GM18861 (cell line): ENCODE data around the gene SUMF2.
"Not testable (repeated sequence)": the region's sequence is repeated elsewhere in the genome, so short reads cannot be mapped to it uniquely, and the experiment has no call there.

Source experiments
- ATAC-seq: cut with Tn5 transposase; IDR thresholded peaks from one replicate; pipeline ENCODE4 v1.9.1; 2021; ENCODE audit not compliant: unreplicated experiment

The SUMF2 gene

DNA sequence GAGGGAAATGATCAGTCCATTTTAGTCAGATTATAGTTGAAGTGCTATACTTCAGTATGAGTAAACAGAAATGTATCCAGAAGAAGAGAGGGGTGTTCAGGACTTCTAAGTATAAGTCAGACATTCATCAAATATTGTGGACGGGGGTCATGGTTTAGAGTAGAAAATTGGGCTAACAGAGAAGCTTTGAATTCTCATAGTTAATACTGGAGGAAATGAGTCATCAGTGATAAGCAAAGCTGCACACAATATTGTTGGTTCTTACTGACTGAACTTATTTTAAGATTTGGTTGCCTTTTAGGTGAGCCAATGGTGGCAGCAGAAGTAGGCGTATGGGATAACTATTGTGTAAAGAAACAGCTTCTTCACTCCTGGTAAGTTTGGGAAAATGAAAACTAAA is 1.7 kb upstream of the SUMF2 start:
- ATAC-seq: no peak

DNA sequence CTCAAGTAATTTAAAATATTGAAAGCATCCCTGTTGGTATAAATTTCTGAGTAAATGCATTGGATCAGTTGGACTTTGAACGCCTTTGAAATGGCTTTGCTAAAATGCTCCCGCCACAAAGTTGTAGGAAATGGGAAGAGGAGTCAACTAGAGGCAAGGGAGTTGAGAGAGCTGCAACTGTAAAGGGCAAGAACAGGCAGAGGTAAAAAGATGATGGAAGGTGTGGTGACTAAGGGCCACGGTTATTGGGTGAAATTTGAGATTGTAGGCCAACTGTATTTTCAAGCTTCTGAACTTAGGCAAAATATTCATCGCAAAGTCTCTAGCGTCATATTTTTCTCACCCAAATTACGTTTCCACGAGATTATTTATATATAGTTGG is 595 bp upstream of the SUMF2 start:
- no peak for ATAC-seq

DNA sequence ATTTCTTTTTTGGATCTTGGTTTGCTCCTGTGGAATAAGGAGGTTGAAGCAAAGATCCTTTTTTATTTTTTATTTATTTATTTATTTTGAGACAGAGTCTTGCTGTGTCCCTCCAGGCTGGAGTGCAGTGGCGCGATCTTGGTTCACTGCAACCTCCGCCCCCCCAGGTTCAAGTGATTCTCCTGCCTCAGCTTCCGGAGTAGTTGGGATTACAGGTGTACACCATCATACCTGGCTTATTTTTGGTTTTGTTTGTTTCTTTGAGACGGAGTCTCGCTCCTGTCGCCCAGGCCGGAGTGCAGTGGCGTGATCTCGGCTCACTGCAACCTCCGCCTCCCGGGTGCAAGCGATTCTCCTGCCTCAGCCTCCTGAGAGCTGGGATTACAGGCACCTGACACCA is 2.3 kb downstream of the SUMF2 start:
- ATAC-seq: not testable (repeated sequence)

- peak; percentile 88 for ATAC-seq
Observed at GRCh38 chr7:56074371-56074791, 10.3 kb downstream of the SUMF2 start.

GRCh38 chr7:56077681-56078080 is 13.6 kb downstream of the SUMF2 start:
- no peak for ATAC-seq

DNA sequence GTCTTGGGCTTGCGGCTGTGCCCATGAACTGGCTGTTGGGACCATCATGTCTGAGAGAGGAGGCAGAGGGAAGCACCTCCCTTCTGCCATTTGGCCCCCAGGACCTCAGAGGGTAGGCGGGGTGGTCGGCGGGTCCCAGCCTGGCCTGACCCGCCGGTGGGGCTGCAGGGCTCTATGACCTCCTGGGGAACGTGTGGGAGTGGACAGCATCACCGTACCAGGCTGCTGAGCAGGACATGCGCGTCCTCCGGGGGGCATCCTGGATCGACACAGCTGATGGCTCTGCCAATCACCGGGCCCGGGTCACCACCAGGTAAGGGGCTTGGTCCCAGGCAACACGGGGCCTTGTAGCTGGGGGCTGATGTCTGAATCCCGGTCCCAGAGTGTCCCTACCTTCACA is 14.1 kb downstream of the SUMF2 start:
- ATAC-seq: no peak

DNA sequence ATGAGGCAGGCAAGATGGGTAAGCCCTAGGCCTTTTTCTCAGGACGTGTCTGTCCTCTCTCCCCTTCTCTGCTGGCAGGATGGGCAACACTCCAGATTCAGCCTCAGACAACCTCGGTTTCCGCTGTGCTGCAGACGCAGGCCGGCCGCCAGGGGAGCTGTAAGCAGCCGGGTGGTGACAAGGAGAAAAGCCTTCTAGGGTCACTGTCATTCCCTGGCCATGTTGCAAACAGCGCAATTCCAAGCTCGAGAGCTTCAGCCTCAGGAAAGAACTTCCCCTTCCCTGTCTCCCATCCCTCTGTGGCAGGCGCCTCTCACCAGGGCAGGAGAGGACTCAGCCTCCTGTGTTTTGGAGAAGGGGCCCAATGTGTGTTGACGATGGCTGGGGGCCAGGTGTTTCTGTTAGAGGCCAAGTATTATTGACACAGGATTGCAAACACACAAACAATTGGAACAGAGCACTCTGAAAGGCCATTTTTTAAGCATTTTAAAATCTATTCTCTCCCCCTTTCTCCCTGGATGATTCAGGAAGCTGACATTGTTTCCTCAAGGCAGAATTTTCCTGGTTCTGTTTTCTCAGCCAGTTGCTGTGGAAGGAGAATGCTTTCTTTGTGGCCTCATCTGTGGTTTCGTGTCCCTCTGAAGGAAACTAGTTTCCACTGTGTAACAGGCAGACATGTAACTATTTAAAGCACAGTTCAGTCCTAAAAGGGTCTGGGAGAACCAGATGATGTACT is 15.5 kb downstream of the SUMF2 start:
- no peak for ATAC-seq

DNA sequence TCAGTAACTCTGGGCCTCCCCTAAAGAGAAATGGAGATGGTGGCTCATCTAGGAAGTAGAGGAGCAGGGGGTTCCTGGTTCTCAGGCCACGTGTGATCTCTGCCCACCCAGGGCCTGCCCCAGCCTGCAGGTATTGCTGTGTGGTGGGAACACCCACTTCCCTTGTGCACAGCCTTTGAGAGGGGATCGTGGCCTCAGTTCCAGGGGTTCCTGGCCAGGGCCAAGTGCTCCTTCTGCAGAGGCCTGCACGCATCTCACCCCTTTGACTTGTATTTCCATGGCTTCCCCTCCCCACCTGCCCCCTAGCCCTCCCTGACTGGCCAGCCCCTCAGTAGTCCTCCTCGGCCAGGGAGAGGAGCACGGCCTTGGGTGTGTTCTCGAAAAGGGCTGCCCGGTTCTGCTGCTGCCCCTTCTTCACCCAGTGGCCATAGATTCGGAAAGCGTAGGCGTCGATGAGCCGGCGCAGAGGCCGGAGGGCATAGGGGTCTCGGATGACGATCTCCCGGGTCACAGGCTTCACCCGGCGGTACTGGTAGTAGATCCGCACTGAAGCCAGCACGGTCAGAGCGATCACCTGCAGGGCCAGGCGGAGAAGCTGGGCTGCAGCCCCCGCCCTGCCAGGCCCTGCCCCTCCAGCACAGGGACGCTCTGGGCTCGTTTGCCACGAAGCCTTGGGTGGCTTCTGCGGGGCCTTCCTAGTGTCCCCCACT is 16.8 kb downstream of the SUMF2 start:
- not testable (repeated sequence) for ATAC-seq

GRCh38 chr7:56081626-56082340 is 17.7 kb downstream of the SUMF2 start:
- ATAC-seq: no peak

GRCh38 chr7:56083150-56083785 is 19.2 kb downstream of the SUMF2 start:
- ATAC-seq: no peak

GRCh38 chr7:56086761-56087160 is 22.7 kb downstream of the SUMF2 start:
- ATAC-seq: no peak

DNA sequence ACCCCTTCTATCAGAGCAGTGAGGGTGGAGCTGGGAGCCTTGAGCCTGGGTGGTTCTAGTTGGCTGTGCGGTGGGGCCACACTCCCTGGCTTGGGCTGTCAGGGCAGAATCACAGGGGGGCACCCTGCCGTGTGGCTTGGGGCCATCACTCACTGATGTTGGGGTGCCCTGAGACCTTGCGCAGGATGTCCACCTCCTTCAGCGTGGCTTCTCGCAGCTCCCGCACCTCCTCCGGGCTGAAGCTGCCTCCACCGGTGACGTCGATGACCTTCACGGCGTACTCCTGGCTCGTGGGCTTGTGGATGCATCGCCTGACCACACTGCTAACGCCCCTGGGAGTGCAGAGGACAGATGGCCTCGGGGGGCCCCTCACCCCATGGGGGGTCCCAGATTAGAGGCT is 23.4 kb downstream of the SUMF2 start:
- ATAC-seq: no peak

DNA sequence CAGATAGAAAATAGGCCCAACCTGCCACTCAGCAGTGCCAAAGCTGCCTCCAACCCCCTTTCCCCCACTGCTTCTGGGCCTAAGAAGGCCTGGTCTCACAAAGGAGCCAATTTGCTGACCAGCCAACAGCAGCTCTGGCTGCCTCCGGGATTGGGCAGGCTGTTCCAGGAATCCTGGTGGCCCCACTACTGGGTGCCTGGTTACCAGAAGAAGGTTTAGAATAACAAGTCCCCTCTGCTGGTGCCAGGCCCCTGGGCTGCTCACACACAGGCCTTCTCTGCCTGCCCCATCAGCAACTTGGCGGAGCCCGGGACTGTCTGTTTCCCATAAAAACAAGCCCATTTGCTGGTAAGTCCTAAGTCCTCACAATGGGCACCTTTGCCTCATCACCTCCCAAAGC is 27.5 kb downstream of the SUMF2 start:
- ATAC-seq: no peak

GRCh38 chr7:56092388-56092787 is 28.3 kb downstream of the SUMF2 start:
- not testable (repeated sequence) for ATAC-seq

DNA sequence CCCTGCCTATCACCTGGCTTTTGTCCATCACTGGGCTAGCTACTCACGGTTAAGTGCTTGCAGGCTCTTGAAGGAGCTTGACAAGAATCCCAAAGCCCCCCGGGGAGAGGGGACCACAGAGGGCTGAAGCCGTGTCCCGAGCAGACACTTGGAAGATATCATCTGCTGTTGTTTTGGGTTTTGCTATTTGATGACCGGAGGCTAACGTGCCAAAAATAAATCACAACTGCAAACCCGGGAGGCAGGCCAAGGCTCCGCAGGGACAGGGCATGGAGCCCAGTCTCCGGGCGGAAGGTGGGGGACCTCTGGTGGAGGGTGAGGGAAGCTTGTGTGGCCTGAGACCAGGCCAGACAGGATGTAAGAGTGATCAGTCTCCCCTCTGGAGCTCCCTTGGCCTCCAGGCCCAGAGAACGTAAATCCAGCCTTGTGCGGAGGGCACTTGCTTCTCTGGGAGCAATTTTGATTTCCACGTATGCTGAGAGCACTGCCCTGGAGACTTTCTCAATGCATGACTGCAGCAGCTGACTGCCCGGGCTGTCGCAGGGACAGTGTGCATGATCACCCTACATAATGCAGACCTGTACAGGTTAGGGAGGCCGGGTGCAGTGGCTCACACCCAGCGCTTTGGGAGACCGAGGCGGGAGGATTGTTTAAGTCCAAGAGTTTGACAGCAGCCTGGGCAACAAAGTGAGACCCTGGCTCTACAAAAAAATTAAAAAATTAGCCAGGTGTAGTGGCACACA is 28.9 kb downstream of the SUMF2 start, which contains the start of gene PHKG1:
TSS of gene PHKG1 (minus strand) at position 164 of the 743 bp plus-strand sequence. CDS start 4,011 bp downstream, outside the sequence.
- ATAC-seq: no peak

DNA sequence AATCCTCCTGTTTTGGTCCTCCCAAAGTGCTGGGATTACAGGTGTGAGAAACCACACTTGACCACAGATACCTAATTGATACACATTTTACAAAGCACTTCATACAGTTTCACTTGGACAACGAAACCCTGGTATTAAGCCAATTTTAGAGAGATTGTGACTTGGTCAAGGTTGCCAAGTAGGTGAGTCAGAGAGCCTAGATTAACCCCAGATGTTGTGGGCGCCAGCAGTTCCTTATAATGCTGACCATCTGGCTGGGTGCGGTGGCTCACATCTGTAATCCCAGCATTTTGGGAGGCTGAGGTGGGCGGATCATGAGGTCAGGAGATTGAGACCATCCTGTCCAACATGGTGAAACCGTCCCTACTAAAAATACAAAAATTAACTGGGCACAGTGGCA is 33.6 kb downstream of the SUMF2 start:
- no peak for ATAC-seq

- not testable (repeated sequence) for ATAC-seq
Observed at GRCh38 chr7:56098187-56099008, 34.3 kb downstream of the SUMF2 start.

DNA sequence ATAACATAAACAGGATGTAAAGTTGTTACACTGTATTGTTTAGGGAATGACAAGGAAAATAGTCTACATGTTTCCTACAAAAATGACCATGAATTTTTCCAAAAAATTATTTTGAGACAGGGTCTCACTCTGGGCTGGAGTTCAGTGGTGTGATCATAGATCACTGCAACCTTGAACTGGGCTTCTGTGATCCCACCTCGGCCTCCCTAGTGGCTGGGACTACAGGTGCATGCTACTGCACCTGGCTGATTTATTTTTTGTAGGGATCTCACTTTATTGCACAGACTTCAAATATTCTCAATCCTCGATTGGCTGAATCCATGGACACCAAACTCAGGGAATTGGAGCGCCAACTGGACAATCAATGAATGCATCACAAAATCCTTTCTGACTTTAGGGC is 35.6 kb downstream of the SUMF2 start:
- no peak for ATAC-seq

- not testable (repeated sequence) for ATAC-seq
Observed at GRCh38 chr7:56104138-56104537, 40.1 kb downstream of the SUMF2 start.

DNA sequence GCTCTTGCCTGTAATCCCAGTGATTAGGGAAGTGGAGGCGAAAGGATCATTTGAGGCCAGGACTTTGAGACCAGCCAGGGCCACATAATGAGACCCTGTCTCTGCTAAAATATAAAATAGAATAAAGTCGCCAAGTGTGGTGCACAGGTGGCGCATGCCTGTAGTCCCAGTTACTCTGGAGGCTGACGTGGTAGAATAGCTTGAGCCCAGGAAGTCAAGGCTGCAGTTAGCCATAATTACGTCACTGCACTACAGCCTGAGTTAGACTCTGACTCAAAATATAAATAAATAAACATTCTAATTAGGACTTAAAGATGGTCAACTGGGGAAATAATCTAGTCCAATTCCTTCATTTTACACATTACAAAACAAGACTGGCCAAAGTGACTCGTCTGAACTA is 41.4 kb downstream of the SUMF2 start:
- ATAC-seq: no peak
